ENCODE measurements around the gene TIGIT. TPM values are rescaled to one million over a fixed set of nuclear protein-coding genes. Genes with fewer than 3 reads are reported as not detected.

TIGIT gene
- total RNA-seq, 1 donor from 2014 or later: not detected

DNA sequence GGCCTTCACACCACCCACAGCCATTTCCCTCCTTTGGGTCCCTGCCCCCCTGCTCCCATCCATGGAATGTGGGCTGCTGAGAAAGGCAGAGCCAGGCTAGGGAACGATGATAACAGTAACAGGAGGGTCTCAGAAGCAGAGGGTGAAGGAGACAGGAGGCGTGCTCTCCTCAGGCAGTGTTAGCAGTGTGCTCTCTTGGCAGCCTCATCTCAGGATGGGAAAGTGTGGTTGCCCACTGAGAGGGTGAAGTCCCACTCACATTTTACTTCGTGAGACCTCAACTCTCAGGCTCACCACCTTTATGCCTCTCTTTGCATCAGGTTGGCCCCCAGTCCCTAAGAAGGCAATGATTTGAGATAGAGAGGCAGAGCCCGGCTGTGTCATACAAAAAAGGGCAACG is 24.5 kb downstream of the TIGIT start:
- no peaks in the 10 kb centered on the region for H3K36me3 Mint-ChIP-seq (ENCODE audit: unreplicated experiment)
- no peak overlapping the region for H3K27ac Mint-ChIP-seq (ENCODE audit: unreplicated experiment)

DNA sequence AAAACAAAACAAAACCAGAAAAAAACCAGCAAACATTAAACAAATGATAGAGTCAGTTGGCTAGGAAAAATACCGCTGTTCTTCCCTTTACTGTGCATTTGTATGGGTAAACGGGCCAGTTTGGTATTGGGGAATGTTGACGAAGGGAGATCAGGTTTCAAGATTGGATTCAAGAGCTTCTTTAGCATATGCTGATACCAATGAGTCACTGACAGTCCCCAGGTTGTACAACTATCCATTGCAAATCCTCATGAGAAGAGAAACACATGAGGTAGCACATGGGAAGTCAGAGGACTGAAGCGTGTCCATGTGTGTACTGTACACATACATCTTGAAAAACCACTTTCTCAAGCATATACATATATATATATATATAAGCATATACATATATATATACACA is 25.6 kb downstream of the TIGIT start:
- H3K4me1 Mint-ChIP-seq (ENCODE audit: low read depth, unreplicated experiment): peaks cover 11% of the 10 kb centered on the region
- TF ChIP-seq, protein P1, sequence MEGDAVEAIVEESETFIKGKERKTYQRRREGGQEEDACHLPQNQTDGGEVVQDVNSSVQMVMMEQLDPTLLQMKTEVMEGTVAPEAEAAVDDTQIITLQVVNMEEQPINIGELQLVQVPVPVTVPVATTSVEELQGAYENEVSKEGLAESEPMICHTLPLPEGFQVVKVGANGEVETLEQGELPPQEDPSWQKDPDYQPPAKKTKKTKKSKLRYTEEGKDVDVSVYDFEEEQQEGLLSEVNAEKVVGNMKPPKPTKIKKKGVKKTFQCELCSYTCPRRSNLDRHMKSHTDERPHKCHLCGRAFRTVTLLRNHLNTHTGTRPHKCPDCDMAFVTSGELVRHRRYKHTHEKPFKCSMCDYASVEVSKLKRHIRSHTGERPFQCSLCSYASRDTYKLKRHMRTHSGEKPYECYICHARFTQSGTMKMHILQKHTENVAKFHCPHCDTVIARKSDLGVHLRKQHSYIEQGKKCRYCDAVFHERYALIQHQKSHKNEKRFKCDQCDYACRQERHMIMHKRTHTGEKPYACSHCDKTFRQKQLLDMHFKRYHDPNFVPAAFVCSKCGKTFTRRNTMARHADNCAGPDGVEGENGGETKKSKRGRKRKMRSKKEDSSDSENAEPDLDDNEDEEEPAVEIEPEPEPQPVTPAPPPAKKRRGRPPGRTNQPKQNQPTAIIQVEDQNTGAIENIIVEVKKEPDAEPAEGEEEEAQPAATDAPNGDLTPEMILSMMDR (IDR thresholded peaks at IDR 0.05; ENCODE audit: partially characterized antibody, unreplicated experiment): no peak
- peak overlapping the region; percentile 19 for H3K27ac Mint-ChIP-seq (ENCODE audit: unreplicated experiment)
- no peaks in the 10 kb centered on the region for H3K9me3 Mint-ChIP-seq (ENCODE audit: unreplicated experiment)
- H3K27me3 Mint-ChIP-seq (ENCODE audit: unreplicated experiment): peaks cover 3% of the 10 kb centered on the region
- DNase-seq: no peak
- no peaks in the 10 kb centered on the region for H3K36me3 Mint-ChIP-seq (ENCODE audit: unreplicated experiment)
- H3K4me3 Mint-ChIP-seq (ENCODE audit: unreplicated experiment): no peak overlapping the region

More for the DNA sequence above, 24.5 kb downstream of the TIGIT start:
- H3K4me1 Mint-ChIP-seq (ENCODE audit: low read depth, unreplicated experiment): peaks cover 11% of the 10 kb centered on the region
- TF ChIP-seq, protein P1 (IDR thresholded peaks at IDR 0.05; ENCODE audit: partially characterized antibody, unreplicated experiment): no peak
- H3K9me3 Mint-ChIP-seq (ENCODE audit: unreplicated experiment): no peaks in the 10 kb centered on the region
- no peak for DNase-seq
- H3K27me3 Mint-ChIP-seq (ENCODE audit: unreplicated experiment): peaks cover 3% of the 10 kb centered on the region
- H3K4me3 Mint-ChIP-seq (ENCODE audit: unreplicated experiment): no peak overlapping the region

DNA sequence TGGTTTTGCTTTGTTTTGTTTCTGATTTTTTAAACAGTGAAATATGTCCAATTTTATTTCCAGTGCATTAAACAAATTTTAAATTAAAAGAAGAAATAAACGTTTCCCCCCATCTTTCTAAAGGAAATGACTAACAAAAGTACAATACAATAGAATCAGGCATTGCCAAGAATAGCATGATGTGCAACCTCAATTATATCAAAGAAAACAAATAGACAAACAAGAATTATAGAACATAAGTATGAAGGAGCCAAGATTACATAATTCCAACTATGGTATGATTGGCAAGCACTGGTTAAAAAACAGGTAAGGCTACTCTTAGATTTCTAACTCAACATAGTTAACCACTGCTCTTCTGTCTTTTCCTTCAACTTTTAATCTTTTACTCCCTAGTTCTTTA is 26.4 kb downstream of the TIGIT start:
- H3K9me3 Mint-ChIP-seq (ENCODE audit: unreplicated experiment): no peaks in the 10 kb centered on the region
- H3K27me3 Mint-ChIP-seq (ENCODE audit: unreplicated experiment): peaks cover 3% of the 10 kb centered on the region
- no peak overlapping the region for H3K27ac Mint-ChIP-seq (ENCODE audit: unreplicated experiment)
- no peaks in the 10 kb centered on the region for H3K36me3 Mint-ChIP-seq (ENCODE audit: unreplicated experiment)
- no peak overlapping the region for H3K4me3 Mint-ChIP-seq (ENCODE audit: unreplicated experiment)
- no peak for DNase-seq
- TF ChIP-seq, protein P1 (IDR thresholded peaks at IDR 0.05; ENCODE audit: partially characterized antibody, unreplicated experiment): no peak
- peaks cover 13% of the 10 kb centered on the region for H3K4me1 Mint-ChIP-seq (ENCODE audit: low read depth, unreplicated experiment)

DNA sequence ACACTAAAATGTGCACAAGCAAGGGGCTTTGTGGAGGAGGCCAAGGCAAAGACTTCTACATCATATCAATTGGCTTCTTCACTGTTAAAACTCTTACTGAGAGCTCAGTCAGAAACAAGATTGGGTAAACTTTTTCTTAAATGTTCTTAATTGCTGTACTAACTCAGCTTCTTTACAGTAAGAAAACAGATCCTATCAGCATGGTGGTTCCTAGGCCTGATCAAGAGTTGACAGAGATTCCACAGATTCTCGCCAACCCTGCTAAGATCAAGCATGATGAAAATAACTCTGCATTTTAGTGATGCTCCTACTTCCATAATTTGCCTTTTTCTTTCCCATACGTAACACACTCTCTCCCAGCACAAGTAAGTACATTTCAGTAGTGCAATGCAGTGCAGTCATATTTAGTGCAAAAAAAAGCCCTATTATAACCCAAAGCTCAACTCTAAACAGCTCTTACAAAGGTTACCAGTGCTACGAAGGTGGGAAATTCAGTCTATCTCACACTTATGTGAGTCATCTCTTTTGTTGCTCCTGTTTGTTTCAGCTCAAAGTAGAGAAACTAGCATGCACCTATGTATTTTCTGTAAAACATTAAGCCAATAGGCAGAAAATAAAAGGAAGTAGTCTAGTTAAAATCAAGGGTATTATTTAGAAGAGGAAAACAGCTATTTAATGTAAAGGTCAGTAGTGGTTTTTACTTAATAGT is 29.9 kb downstream of the TIGIT start:
- Mint-ChIP-seq H3K27ac (ENCODE audit: unreplicated experiment) (no peak overlapping the region), H3K27me3 (ENCODE audit: unreplicated experiment) (no peaks in the 10 kb centered on the region), H3K9me3 (ENCODE audit: unreplicated experiment) (no peaks in the 10 kb centered on the region), H3K4me3 (ENCODE audit: unreplicated experiment) (no peak overlapping the region), H3K36me3 (ENCODE audit: unreplicated experiment) (no peaks in the 10 kb centered on the region), H3K4me1 (ENCODE audit: low read depth, unreplicated experiment) (peaks cover 9% of the 10 kb centered on the region)
- TF ChIP-seq, protein P1 (IDR thresholded peaks at IDR 0.05; ENCODE audit: partially characterized antibody, unreplicated experiment): no peak
- DNase-seq: no peak

DNA sequence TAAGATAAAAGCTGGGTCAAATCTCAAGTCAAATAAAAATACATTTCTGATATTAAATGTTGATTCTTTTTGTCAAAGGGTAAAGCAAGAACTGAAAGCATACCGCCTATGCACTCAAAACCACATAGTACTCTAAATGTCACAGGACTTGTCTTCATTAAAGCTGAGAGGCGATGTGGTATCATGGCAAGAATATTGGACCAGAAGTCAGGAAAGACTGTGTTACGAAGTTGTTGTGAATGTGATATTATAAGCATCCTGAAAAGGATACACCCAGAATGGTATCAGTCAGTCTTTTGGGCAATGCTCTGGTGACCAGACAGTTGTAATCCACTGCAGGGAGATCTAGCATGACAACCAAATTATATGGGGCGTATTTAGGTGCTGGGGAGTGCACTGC is 33.8 kb downstream of the TIGIT start:
- TF ChIP-seq, protein P1 (IDR thresholded peaks at IDR 0.05; ENCODE audit: partially characterized antibody, unreplicated experiment): no peak
- Mint-ChIP-seq H3K27ac (ENCODE audit: unreplicated experiment) (no peak overlapping the region), H3K9me3 (ENCODE audit: unreplicated experiment) (peaks cover 2% of the 10 kb centered on the region), H3K36me3 (ENCODE audit: unreplicated experiment) (peaks cover 4% of the 10 kb centered on the region), H3K27me3 (ENCODE audit: unreplicated experiment) (no peaks in the 10 kb centered on the region), H3K4me3 (ENCODE audit: unreplicated experiment) (no peak overlapping the region), H3K4me1 (ENCODE audit: low read depth, unreplicated experiment) (peaks cover 2% of the 10 kb centered on the region)
- no peak for DNase-seq

Measured in glutamatergic neuron (in vitro differentiated cells).